ENCODE data around the gene WFDC10A.

- TF ChIP-seq CTCF (IDR thresholded peaks at IDR 0.05) (no peak), ZFX (IDR thresholded peaks at IDR 0.05; ENCODE audit: borderline replicate concordance) (no peak)
These were observed 10.1 kb downstream of the WFDC10A start for GRCh38 chr20:45639687-45640086.
